H9 (cell line): ENCODE results near the gene MYO15B. TPM values are rescaled to one million over a fixed set of nuclear protein-coding genes. Genes with fewer than 3 reads are reported as not detected.

ENCODE experiments used
- DNase-seq: peaks from one replicate; pipeline ENCODE4 v3.0.0-alpha.2; 2017
- H2AFZ ChIP-seq: one replicate; pipeline ENCODE4 v1.6.1; 2013; ENCODE audit warnings: mild to moderate bottlenecking, low read length, control low read depth, moderate library complexity
- H2AK5ac ChIP-seq: 2 replicates; pipeline ENCODE4 v1.6.1; 2013; ENCODE audit warnings: low read length, control low read depth, mixed read lengths; ENCODE audit not compliant: insufficient read length
- H2BK120ac ChIP-seq: one replicate; pipeline ENCODE4 v1.6.1; 2013; ENCODE audit warnings: low read depth, mild to moderate bottlenecking, low read length, control low read depth, inconsistent platforms; ENCODE audit not compliant: poor library complexity, severe bottlenecking
- H2BK12ac ChIP-seq: 2 replicates; pipeline ENCODE4 v1.6.1; 2013; ENCODE audit warnings: low read length, control low read depth, mixed read lengths, low read depth; ENCODE audit not compliant: insufficient read length
- H2BK15ac ChIP-seq: 2 replicates; pipeline ENCODE4 v1.6.1; 2013; ENCODE audit warnings: low read depth, low read length, control low read depth
- H2BK20ac ChIP-seq: one replicate; pipeline ENCODE4 v1.6.1; 2013; ENCODE audit warnings: low read depth, mild to moderate bottlenecking, low read length, control low read depth, inconsistent platforms; ENCODE audit not compliant: poor library complexity, severe bottlenecking
- H2BK5ac ChIP-seq: 2 replicates; pipeline ENCODE4 v1.6.1; 2013; ENCODE audit warnings: low read length, control low read depth, mixed read lengths; ENCODE audit not compliant: insufficient read length
- H3K14ac ChIP-seq: 2 replicates; pipeline ENCODE4 v1.6.1; 2013; ENCODE audit warnings: low read length, control low read depth; ENCODE audit not compliant: insufficient read depth
- H3K18ac ChIP-seq: 2 replicates; pipeline ENCODE4 v1.6.1; 2013; ENCODE audit warnings: low read depth, mild to moderate bottlenecking, mixed read lengths, low read length, control low read depth; ENCODE audit not compliant: insufficient read length
- H3K23ac ChIP-seq: 2 replicates; pipeline ENCODE4 v1.6.1; 2013; ENCODE audit warnings: low read length, control low read depth, mixed read lengths, low read depth; ENCODE audit not compliant: insufficient read length
- H3K23me2 ChIP-seq: 2 replicates; pipeline ENCODE4 v1.6.1; 2013; ENCODE audit warnings: low read depth, mild to moderate bottlenecking, mixed read lengths, low read length, control low read depth; ENCODE audit not compliant: insufficient read length, poor library complexity, severe bottlenecking
- H3K27ac ChIP-seq: 2 replicates; pipeline ENCODE4 v1.5.1; 2013; ENCODE audit warnings: low read length, control low read depth, mixed read lengths, low read depth; ENCODE audit not compliant: insufficient read length
- H3K27me3 ChIP-seq: 2 replicates; pipeline ENCODE4 v1.6.1; 2013; ENCODE audit warnings: low read length, control low read depth, inconsistent platforms; ENCODE audit not compliant: insufficient read depth
- H3K4ac ChIP-seq: 2 replicates; pipeline ENCODE4 v1.6.1; 2013; ENCODE audit warnings: low read depth, mild to moderate bottlenecking, control low read depth, inconsistent platforms, low read length, moderate library complexity
- H3K4me1 ChIP-seq: 2 replicates; pipeline ENCODE4 v1.6.1; 2013; ENCODE audit warnings: low read length, control low read depth, inconsistent platforms; ENCODE audit not compliant: insufficient read depth
- H3K4me2 ChIP-seq: 2 replicates; pipeline ENCODE4 v1.6.1; 2013; ENCODE audit warnings: low read length, control low read depth, mixed read lengths; ENCODE audit not compliant: insufficient read length, insufficient read depth
- H3K56ac ChIP-seq: 2 replicates; pipeline ENCODE4 v1.6.1; 2013; ENCODE audit warnings: low read depth, mild to moderate bottlenecking, mixed read lengths, low read length, control low read depth; ENCODE audit not compliant: insufficient read length
- H3K79me1 ChIP-seq: 2 replicates; pipeline ENCODE4 v1.6.1; 2013; ENCODE audit warnings: low read depth, mild to moderate bottlenecking, moderate library complexity, low read length, control low read depth, inconsistent platforms; ENCODE audit not compliant: insufficient read depth, poor library complexity, severe bottlenecking
- H3K79me2 ChIP-seq: 2 replicates; pipeline ENCODE4 v1.6.1; 2013; ENCODE audit warnings: low read length, control low read depth, inconsistent platforms; ENCODE audit not compliant: insufficient read depth
- H3K9ac ChIP-seq: 2 replicates; pipeline ENCODE4 v1.6.1; 2013; ENCODE audit warnings: low read length, control low read depth, mixed read lengths; ENCODE audit not compliant: insufficient read length; ENCODE audit errors: extremely low read depth
- H3K9me3 ChIP-seq: one replicate; pipeline ENCODE4 v1.6.1; 2013; ENCODE audit warnings: low read depth, low read length, inconsistent platforms; ENCODE audit not compliant: control insufficient read depth
- H3T11ph ChIP-seq: one replicate; pipeline ENCODE4 v1.6.1; 2013; ENCODE audit warnings: mild to moderate bottlenecking, low read length, control low read depth, inconsistent platforms
- H4K20me1 ChIP-seq: one replicate; pipeline ENCODE4 v1.6.1; 2013; ENCODE audit not compliant: control insufficient read depth, insufficient read length, insufficient read depth
- H4K5ac ChIP-seq: 2 replicates; pipeline ENCODE4 v1.6.1; 2013; ENCODE audit warnings: low read depth, mild to moderate bottlenecking, mixed read lengths, low read length, control low read depth; ENCODE audit not compliant: insufficient read length
- H4K8ac ChIP-seq: replicated peaks from 2 replicates; pipeline ENCODE4 v1.6.1; 2013; ENCODE audit warnings: low read length, control low read depth, mixed read lengths, low read depth; ENCODE audit not compliant: insufficient read length
- H4K91ac ChIP-seq: 2 replicates; pipeline ENCODE4 v1.6.1; 2013; ENCODE audit warnings: low read depth, mild to moderate bottlenecking, moderate library complexity, mixed read lengths, low read length, control low read depth; ENCODE audit not compliant: insufficient read length
- H3K27ac Mint-ChIP-seq, 3 experiments: 2 replicates in 2 of 3; 3 replicates in 1 of 3; pipeline ENCODE4 v1.8.0; 2020 to 2021; ENCODE audit warnings: mixed read lengths in 3 of 3, mild to moderate bottlenecking in 1 of 3, moderate library complexity in 1 of 3
- H3K27me3 Mint-ChIP-seq: 2 replicates; pipeline ENCODE4 v1.8.0; 2021; ENCODE audit warnings: low read depth, mild to moderate bottlenecking, moderate library complexity, mixed read lengths
- H3K36me3 Mint-ChIP-seq, 3 experiments: 2 replicates in 2 of 3; 3 replicates in 1 of 3; pipeline ENCODE4 v1.8.0; 2020 to 2021; ENCODE audit warnings: low read depth in 3 of 3, mixed read lengths in 3 of 3; ENCODE audit not compliant: insufficient read depth in 1 of 3
- H3K4me1 Mint-ChIP-seq, 2 experiments: 2 replicates each; pipeline ENCODE4 v1.8.0; 2020; ENCODE audit warnings: mixed read lengths in 2 of 2
- H3K4me3 Mint-ChIP-seq, 2 experiments: 2 replicates in 1 of 2; 3 replicates in 1 of 2; pipeline ENCODE4 v1.8.0; 2020 to 2021; ENCODE audit warnings: mild to moderate bottlenecking in 2 of 2, mixed read lengths in 2 of 2, moderate library complexity in 1 of 2
- H3K9me3 Mint-ChIP-seq, 2 experiments: 2 replicates in 1 of 2; 3 replicates in 1 of 2; pipeline ENCODE4 v1.8.0; 2020; ENCODE audit warnings: mild to moderate bottlenecking in 2 of 2, mixed read lengths in 2 of 2, moderate library complexity in 1 of 2
- CTCF ChIP-seq: fragments of 200-600 bp; sonication (generic); conservative IDR thresholded peaks from 3 replicates; pipeline ENCODE4 v1.8.0; 2021; ENCODE audit warnings: antibody characterized with exemption, mild to moderate bottlenecking
- WGBS: extraction: QIAGEN DNeasy Blood & Tissue Kit; methylation state at CpG from one replicate; pipeline ENCODE4 v1.1.7; 2013; ENCODE audit warnings: missing lambda C conversion rate, low lambda C conversion rate, mixed read lengths; ENCODE audit not compliant: insufficient read length; ENCODE audit errors: extremely low coverage; 5-methylcytosine and 5-hydroxymethylcytosine counted together
- total RNA-seq: library from RNA; stranded (reverse); gene quantifications from 2 replicates; pipeline ENCODE4 v1.2.1, GENCODE V29; 2021

MYO15B gene
- total RNA-seq, 1 experiment from 2014 or later = 41.9 TPM

DNA sequence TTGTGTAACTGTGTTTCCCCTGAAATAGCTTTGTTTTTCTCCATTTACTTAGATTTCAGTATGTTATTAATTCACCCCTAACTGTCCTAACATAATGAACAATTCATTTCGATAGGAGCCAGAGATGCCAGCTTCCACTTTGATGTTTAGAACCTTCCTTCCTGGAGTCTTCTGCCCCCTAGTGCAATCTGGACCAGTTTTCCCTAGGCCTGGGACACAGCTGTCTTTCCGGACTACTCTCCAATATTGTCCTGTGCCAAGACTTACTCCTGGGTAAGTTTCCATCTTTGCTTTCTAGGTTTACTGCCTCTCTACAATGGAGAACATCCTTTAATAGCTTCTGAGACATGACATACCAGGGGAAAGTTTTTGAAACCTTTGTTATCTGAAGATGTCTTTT, 66.6 kb downstream of the MYO15B start:
- peaks cover 11 to 56% (median 50%) of the 10 kb centered on the region in 3 experiments; a peak in 6 of 7 replicates for H3K36me3 Mint-ChIP-seq
- H2BK20ac ChIP-seq = no peak overlapping the region

More for the DNA sequence above, 66.6 kb downstream of the MYO15B start:
- no peaks in the 10 kb centered on the region for H3K23me2 ChIP-seq
- no peaks in the 10 kb centered on the region for H3K79me2 ChIP-seq
- no peak overlapping the region for H2BK12ac ChIP-seq
- no peaks in the 10 kb centered on the region for H3K4me1 ChIP-seq
- H3K4me3 Mint-ChIP-seq = no peak overlapping the region
- no peak overlapping the region for H2AK5ac ChIP-seq
- no peak overlapping the region for H3K56ac ChIP-seq
- H3K4me1 Mint-ChIP-seq = peaks cover 2% of the 10 kb centered on the region in 2 experiments; a peak in 2 of 4 replicates
- no peak overlapping the region for H2BK5ac ChIP-seq
- no peak overlapping the region for H3T11ph ChIP-seq
- H3K9me3 Mint-ChIP-seq = no peaks in the 10 kb centered on the region
- H3K4me2 ChIP-seq = no peak overlapping the region
- H3K9me3 ChIP-seq = no peaks in the 10 kb centered on the region
- H2AFZ ChIP-seq = no peak overlapping the region
- H3K27me3 ChIP-seq = no peaks in the 10 kb centered on the region
- H3K18ac ChIP-seq = no peak overlapping the region
- WGBS = no CpG with 5 or more reads among the region's 2 CpGs
- no peak overlapping the region for H3K14ac ChIP-seq
- no peaks in the 10 kb centered on the region for H3K27me3 Mint-ChIP-seq
- H2BK120ac ChIP-seq = no peak overlapping the region
- H3K79me1 ChIP-seq = no peaks in the 10 kb centered on the region
- no peak overlapping the region for H4K8ac ChIP-seq
- H3K4ac ChIP-seq = no peak overlapping the region
- no peak overlapping the region for H3K9ac ChIP-seq
- H4K91ac ChIP-seq = no peak overlapping the region
- no peak for TF ChIP-seq CTCF
- no peak overlapping the region for H2BK15ac ChIP-seq
- no peak overlapping the region for H3K27ac ChIP-seq
- H4K5ac ChIP-seq = no peak overlapping the region
- no peak for DNase-seq
- no peaks in the 10 kb centered on the region for H4K20me1 ChIP-seq
- H3K27ac Mint-ChIP-seq = no peak overlapping the region
- H3K23ac ChIP-seq = no peak overlapping the region
